Measurements from ENCODE around the gene WDR26.
"Not testable (repeated sequence)": the region's sequence is repeated elsewhere in the genome, so short reads cannot be mapped to it uniquely, and the experiment has no call there.

The WDR26 gene

DNA sequence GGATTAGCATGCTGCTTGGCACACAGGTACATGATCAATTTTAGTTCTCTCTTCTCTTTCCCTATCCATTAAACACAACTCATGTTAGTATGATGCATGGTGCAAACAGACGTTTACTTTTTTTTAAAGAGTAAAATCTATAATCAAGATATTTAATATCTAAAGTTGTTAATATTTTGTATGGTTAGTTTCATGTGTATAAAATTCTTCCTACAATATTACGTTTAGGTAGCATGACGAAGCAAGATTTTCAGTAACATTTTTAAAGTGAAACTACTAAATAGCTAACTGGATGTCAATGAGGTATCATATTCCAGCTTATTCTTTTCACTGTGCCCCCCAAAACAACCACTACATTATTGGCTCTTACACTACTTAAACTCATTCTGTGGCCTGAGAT lies 41.3 kb downstream of the WDR26 start:
- DNase-seq (ENCODE audit: low read depth in 3 of 3): no peak

GRCh38 chr1:224392411-224393249 lies 42.0 kb downstream of the WDR26 start:
- no peak for DNase-seq (ENCODE audit: low read depth in 3 of 3)

DNA sequence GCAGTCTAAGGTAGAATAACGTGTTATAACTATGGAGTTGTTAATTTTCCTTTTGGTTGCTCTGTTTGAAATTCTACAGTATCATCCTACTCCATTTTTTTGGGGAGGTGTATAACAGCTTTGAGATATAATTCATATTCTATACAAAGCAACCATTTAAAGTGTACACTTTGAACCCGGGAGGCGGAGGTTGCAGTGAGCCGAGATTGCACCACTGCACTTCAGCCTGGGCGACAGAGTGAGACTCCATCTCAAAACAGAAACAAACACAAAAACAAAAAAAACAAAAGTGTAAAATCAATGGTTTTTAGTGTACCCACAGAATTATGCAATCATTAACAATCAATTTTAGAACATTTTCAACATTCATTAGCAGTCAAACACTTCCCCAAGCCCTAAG lies 44.1 kb downstream of the WDR26 start:
- DNase-seq (ENCODE audit: low read depth in 3 of 3): no peak

GRCh38 chr1:224387943-224388342 lies 46.7 kb downstream of the WDR26 start:
- no peak for DNase-seq (ENCODE audit: low read depth in 3 of 3)

- no peak for DNase-seq (ENCODE audit: low read depth in 3 of 3)
These were observed 47.2 kb downstream of the WDR26 start for GRCh38 chr1:224387302-224387912.

GRCh38 chr1:224383218-224383617 lies 51.4 kb downstream of the WDR26 start:
- DNase-seq (ENCODE audit: low read depth in 3 of 3): no peak

DNA sequence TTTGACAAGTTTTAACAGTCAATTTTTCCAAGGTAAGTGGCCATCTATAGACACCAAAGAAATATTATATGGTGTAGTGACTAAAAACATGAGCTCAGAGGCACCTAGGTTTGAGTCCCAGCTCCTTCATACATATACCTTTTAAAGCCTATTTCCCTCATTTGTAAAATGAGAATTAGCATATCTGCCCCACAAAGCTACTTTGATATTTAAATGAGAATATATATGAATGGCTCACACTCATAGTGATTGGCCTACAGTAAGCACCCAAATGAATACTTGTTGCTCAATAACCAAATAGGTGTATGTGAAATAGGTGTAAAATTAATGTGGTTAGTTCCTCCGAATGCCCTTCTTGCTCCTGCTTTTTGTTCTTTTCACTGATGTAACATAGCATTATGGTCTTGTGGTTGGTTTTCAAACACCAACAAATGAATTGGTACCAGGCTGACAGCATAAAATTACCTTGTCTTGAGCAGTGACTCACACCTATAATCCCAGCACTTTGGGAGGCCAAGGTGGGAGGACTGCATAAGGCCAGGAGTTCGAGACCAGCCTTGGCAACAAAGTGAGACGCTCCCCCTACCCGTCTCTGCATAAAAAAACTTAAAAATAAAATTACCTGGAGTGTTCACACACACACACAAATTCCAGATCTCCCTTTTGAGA lies 52.6 kb downstream of the WDR26 start:
- DNase-seq (ENCODE audit: low read depth in 3 of 3): no peak

DNA sequence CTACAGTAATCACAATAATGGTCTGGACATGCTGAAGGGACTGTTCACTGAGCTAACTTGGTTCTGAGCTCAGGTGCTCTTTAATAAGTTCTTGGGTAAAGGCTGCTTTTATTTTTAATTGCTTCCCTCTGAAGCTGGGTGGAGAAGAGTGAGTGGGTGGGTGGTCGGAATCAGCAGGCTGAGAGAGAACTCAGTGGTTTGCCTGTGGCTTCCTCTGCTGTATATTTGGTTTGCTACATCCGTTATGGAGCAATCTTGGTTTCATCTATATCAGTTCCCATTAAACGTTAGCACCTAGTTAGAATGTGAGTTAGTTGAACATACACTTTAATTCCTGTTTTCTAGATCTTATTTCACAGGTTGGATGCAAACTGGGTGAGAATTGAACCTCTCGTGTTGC lies 54.6 kb downstream of the WDR26 start:
- DNase-seq (ENCODE audit: low read depth in 3 of 3): peak in 1 of 3 donors; percentile 36

DNA sequence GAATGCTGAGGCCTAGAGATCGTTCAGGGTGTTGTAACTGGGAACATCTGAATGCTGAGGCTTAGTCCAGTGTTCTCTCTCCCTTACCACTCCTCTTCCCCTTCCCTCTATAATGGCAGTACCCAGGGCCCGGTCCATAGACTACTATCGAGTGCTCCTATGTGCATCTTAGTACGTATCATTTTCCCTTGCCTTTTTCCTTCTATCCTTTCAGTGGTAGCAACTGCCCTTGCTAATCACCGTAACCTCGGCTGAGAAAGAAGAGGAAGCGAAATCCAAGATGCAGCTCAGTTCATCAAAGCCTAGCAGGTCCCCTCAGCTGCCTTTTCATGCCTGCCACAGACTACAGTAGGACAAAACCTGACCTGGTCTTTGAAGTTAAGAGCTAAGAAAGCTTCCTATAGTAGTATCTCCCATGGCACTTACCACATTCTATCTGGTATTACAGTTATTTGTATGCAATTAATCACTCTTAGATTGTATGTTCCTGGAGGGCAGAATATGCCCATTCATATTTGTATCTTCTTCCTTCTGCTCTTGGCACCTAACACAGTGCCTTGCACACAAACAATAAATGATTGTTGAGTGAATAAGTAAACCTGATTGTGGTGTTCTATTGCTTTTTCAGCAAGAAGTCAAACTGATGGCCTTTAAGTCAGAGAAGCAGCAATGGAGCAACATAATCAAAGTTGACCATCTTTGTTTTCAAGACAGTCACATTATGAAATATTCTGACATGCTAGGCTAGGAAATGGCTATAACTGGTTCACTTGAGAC lies 55.6 kb downstream of the WDR26 start:
- no peak for DNase-seq (ENCODE audit: low read depth in 3 of 3)

- no peak for DNase-seq (ENCODE audit: low read depth in 3 of 3)
These were observed 57.0 kb downstream of the WDR26 start for GRCh38 chr1:224377676-224378006.

GRCh38 chr1:224375059-224375458 lies 59.5 kb downstream of the WDR26 start:
- DNase-seq (ENCODE audit: low read depth in 3 of 3): no peak

- DNase-seq (ENCODE audit: low read depth in 3 of 3): no peak
These were observed 61.5 kb downstream of the WDR26 start for GRCh38 chr1:224373008-224373590.

DNA sequence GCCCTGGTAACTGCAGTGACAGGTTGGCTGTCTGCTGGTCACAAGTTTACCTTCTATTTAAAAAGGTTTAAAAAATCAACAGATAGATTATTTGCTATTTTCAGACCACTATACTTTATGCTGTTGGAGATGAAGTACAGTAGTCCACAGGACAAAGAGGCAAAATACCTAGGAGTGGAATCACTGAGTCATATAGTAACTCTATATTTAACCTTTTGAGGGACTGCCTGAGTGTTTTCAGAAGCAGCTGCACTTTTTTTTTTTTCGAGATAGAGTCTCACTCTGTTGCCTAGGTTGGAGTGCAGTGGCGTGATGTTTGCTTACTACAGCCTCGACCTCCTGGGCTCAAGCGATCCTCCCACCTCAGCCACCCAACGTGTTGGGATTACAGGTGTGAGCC lies 66.2 kb downstream of the WDR26 start:
- no peak for DNase-seq (ENCODE audit: low read depth in 3 of 3)

- DNase-seq (ENCODE audit: low read depth in 3 of 3): no peak
These were observed 75.4 kb downstream of the WDR26 start for GRCh38 chr1:224359207-224359606.

GRCh38 chr1:224358237-224358636 lies 76.4 kb downstream of the WDR26 start:
- DNase-seq (ENCODE audit: low read depth in 3 of 3): no peak

DNA sequence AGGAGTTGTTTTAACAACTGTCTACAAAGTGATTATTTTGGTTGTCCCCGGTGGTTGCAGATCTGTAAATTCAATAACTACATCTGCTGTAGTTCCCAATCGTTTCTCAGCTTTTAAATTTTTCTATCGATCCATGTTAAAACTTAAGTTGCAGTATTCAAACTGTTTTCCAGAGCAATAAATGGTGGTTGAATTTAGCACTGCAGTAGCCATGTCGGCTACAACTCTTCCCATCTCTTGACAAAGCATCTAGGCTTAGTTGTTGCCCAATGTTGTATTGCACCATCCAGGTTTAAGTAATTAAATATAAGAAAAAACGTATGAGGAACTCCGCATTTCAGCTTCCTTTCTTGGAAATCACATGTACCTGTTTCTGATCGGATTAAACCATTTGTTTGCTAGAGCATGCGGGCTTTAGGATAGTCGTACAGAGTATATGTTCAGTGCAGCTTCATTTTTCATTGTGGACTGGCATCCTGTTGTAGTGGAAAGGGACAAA lies 76.9 kb downstream of the WDR26 start:
- no peak for DNase-seq (ENCODE audit: low read depth in 3 of 3)

DNA sequence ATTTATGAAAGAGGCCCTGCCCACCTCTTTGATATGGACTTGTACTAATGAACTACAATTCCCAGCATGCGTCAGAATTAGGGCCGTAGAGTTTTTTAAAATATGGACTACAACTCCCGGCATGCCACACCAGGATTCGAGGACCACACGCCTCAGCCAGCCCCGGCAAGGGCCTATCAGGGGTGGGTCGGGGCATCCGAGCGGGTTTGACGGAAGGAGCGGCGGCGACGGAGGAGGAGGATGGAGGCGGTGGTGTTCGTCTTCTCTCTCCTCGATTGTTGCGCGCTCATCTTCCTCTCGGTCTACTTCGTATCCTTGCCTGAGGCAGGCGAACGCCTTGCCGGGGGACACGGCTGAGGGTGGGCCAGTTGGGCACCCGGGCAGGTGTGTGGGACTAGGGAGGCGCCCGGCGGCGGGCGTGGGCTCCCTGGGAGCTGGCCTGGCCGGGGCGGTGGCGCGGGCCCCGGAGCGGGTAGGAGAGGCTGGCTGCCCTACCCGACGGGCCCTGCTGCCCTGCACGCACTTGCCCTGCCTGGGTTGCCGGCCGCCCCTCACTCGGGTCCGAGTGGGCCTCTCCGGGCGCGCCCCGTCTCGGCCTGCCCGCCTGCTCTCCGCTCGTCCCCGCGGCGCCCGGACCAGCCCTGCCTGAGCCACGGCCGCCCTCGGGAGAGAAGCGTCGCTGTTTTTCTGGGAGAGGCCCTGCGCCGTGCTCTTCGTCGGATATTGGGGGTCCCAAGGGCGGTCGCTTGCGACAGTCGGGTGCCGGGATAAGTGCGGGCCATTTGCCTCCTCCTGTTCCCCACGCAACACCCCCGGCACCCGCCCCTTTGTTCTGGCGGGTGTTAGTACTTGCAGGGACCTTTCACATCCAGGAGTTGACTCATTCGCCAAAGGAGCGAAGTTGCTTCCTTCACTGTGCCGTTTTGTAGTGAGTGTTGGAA lies 77.6 kb downstream of the WDR26 start, which contains the start of gene CNIH4:
Gene CNIH4 (plus strand): TSS at position 195 of the 941 bp plus-strand sequence. CDS start 46 bp downstream, at position 241.
- peak; percentile 84 to 87 (median 84) for DNase-seq (ENCODE audit: low read depth in 3 of 3)

GRCh38 chr1:224353975-224354925 lies 80.3 kb downstream of the WDR26 start:
- DNase-seq (ENCODE audit: low read depth in 3 of 3): no peak

GRCh38 chr1:224352436-224353085 lies 82.0 kb downstream of the WDR26 start:
- DNase-seq (ENCODE audit: low read depth in 3 of 3): not testable (repeated sequence)
